RWPE2 (cell line): ENCODE data around the gene GABRD.

Experiments used
- ATAC-seq: fragments of 200-7000 bp; cut with Tn5 transposase; 3 replicates; pipeline ENCODE4 v1.9.1; 2021; ENCODE audit warnings: low read depth
- DNase-seq: peaks from one replicate; pipeline ENCODE4 v3.0.0-alpha.2; 2020; ENCODE audit warnings: low spot score
- H3K27ac ChIP-seq: fragments of 450-650 bp; 2 replicates; pipeline ENCODE4 v1.5.1; 2017; ENCODE audit warnings: mild to moderate bottlenecking; ENCODE audit not compliant: poor library complexity, severe bottlenecking
- H3K27me3 ChIP-seq: fragments of 250-450 bp; sonication (Bioruptor Pico); 2 replicates; pipeline ENCODE4 v1.5.1; 2021; ENCODE audit warnings: mild to moderate bottlenecking, moderate library complexity; ENCODE audit not compliant: insufficient read depth, poor library complexity, severe bottlenecking
- H3K36me3 ChIP-seq: fragments of 250-450 bp; sonication (Bioruptor Pico); 2 replicates; pipeline ENCODE4 v1.5.1; 2020; ENCODE audit warnings: low read depth, mild to moderate bottlenecking, moderate library complexity
- H3K4me1 ChIP-seq: fragments of 250-450 bp; sonication (Bioruptor Pico); 2 replicates; pipeline ENCODE4 v1.5.1; 2021; ENCODE audit warnings: mild to moderate bottlenecking, moderate library complexity; ENCODE audit not compliant: insufficient read depth, poor library complexity, severe bottlenecking
- H3K4me3 ChIP-seq: fragments of 250-450 bp; sonication (Bioruptor Pico); 2 replicates; pipeline ENCODE4 v1.5.1; 2021; ENCODE audit warnings: mild to moderate bottlenecking, moderate library complexity; ENCODE audit not compliant: severe bottlenecking
- H3K9me3 ChIP-seq: fragments of 250-450 bp; sonication (Bioruptor Pico); 2 replicates; pipeline ENCODE4 v1.5.1; 2021; ENCODE audit warnings: mild to moderate bottlenecking, moderate library complexity; ENCODE audit not compliant: severe bottlenecking
- TF ChIP-seq, protein P1 (sequence below): fragments of 450-650 bp; IDR thresholded peaks from one replicate; pipeline ENCODE4 v1.5.1; 2017; ENCODE audit warnings: mild to moderate bottlenecking, moderate library complexity; ENCODE audit not compliant: poor library complexity, severe bottlenecking

The GABRD gene

DNA sequence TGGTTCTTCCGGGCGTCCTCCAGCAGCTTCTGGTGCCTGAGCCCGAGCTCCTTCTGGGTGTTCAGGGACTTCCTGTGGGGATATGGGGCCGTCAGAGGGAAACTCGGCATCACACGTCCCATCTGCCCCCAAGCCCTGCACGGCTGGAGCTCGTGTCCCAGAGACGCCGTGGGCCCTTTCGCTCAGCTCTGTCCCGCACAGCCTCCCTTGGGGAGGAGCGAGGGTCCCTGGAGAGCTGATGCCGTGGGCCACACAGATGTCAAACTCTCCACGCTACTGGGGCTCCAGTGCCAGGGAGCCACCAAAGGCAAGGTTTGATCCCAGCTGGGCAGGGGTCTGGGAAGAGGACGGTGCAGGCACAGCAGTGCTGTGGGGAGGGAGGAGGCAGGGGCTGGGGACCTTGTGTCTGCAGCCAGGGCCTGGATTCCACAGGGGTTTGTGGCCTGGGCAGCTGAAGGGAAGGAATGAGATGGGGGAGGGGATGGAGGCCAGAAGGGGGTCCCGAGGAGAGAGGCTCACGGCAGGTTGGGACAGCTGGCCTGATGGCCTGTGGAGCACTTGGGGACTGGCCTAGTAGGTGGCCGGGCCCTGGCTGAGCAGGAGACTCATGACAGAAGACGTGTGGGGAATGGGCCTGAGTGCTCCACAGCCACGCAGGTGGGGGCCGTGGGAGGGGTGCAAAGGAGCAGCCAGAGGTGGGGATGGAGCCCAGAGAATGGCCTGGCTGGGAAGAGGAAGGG is 46.0 kb upstream of the GABRD start:
- TF ChIP-seq, protein P1, sequence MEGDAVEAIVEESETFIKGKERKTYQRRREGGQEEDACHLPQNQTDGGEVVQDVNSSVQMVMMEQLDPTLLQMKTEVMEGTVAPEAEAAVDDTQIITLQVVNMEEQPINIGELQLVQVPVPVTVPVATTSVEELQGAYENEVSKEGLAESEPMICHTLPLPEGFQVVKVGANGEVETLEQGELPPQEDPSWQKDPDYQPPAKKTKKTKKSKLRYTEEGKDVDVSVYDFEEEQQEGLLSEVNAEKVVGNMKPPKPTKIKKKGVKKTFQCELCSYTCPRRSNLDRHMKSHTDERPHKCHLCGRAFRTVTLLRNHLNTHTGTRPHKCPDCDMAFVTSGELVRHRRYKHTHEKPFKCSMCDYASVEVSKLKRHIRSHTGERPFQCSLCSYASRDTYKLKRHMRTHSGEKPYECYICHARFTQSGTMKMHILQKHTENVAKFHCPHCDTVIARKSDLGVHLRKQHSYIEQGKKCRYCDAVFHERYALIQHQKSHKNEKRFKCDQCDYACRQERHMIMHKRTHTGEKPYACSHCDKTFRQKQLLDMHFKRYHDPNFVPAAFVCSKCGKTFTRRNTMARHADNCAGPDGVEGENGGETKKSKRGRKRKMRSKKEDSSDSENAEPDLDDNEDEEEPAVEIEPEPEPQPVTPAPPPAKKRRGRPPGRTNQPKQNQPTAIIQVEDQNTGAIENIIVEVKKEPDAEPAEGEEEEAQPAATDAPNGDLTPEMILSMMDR: no peak
- H3K4me1 ChIP-seq: peaks cover 15% of the 10 kb centered on the region
- no peak overlapping the region for H3K27ac ChIP-seq
- no peaks in the 10 kb centered on the region for H3K9me3 ChIP-seq
- ATAC-seq (no peak), DNase-seq (no peak)
- H3K27me3 ChIP-seq: no peaks in the 10 kb centered on the region
- H3K4me3 ChIP-seq: no peak overlapping the region
- no peaks in the 10 kb centered on the region for H3K36me3 ChIP-seq

DNA sequence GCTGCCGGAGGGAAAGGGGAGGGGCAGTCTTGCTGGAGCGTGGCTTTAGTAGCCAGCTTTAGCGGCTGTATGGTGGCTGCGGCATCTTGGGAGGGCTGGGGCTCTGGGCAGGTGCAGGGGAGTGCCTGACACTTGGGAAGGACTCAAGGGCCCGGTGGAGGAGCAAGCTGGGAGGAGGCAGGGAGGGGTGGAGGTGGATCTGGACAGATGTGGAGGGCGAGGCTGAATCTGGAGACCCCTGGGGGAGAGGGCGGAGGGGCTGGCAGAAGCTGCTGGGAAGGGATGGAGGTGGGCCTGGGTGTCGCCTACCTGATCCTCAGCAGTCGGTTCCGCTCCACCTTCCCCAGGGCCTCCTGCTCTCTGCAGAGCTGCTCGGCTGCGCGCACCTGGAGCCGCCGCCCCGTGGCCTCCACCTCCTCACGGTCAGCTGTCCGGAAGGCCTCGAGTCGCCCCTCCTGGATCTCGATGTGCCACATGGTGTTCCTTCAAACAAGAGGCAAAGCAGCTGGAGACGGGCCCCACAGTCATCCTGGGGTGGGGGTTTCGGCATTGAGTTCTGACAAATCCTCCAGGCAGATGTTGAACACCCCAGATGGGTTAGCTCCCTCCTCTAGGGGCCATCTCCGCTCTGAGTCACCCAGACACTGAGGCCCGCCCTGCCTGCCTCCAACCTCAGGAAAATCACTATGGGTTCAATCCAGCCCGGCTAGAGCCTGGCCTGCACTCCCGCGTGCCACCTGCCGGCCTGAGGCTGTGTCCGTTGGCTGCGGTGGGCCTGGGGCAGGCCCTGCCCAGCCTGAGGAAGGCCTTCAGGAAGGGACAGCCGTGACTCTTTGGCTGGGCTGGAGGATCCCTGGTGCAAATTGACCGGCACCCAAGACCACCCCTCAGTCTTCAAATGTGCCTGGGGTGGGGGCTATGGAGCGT is 45.2 kb upstream of the GABRD start:
- H3K36me3 ChIP-seq: no peaks in the 10 kb centered on the region
- no peak overlapping the region for H3K27ac ChIP-seq
- no peaks in the 10 kb centered on the region for H3K9me3 ChIP-seq
- DNase-seq (no peak), ATAC-seq (no peak)
- TF ChIP-seq, protein P1: no peak
- no peaks in the 10 kb centered on the region for H3K27me3 ChIP-seq
- peaks cover 10% of the 10 kb centered on the region for H3K4me1 ChIP-seq
- H3K4me3 ChIP-seq: no peak overlapping the region

DNA sequence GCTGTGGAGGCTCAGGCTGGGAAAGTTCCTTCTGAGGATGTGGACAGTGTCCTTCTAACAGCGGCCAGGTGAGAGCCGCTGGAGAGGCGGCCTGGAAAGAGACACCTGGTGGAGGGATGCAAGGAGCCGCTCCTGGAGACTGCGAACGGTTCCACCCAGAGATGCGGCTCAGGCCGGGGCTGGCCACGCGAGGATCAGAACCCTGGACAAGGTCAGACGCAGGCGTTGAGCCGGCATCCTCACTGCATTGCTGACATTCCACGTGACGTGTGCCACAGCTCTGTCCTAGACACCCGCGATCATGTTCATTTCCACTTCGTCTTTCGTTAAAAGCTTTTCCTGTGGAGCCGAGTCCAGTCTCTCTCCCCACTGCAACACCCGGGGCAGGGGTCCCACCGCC is 44.3 kb upstream of the GABRD start:
- H3K27me3 ChIP-seq: no peaks in the 10 kb centered on the region
- ATAC-seq (no peak), DNase-seq (no peak)
- TF ChIP-seq, protein P1: no peak
- H3K4me1 ChIP-seq: peaks cover 5% of the 10 kb centered on the region
- H3K9me3 ChIP-seq: no peaks in the 10 kb centered on the region
- no peak overlapping the region for H3K4me3 ChIP-seq
- no peak overlapping the region for H3K27ac ChIP-seq
- H3K36me3 ChIP-seq: no peaks in the 10 kb centered on the region

DNA sequence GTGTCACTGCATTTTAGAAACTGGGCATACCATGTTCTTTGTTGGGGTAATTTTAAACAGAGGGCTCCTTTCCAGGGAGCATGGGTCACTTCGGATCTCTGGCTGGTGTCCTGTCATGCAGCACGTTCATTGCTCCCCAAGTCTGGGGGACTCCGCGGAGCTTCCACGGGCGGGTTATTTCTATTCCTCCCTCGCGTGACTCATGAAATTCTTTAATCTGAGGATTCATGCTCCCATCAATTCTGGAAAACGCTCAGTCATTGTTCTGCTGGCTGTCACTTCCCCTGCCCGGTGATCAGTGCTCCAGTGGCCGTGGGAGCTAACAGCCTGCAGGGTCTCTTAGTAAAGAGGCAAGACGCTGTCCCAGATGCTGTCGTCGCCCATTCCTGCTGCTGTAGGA is 43.6 kb upstream of the GABRD start:
- Histone ChIP-seq H3K4me3 (no peak overlapping the region), H3K27ac (no peak overlapping the region), H3K4me1 (no peaks in the 10 kb centered on the region), H3K36me3 (no peaks in the 10 kb centered on the region), H3K9me3 (no peaks in the 10 kb centered on the region), H3K27me3 (no peaks in the 10 kb centered on the region)
- DNase-seq: no peak
- TF ChIP-seq, protein P1: no peak
- ATAC-seq: no peak
